ENCODE data around the gene SHISA8. TPM values are rescaled to one million over a fixed set of nuclear protein-coding genes. Genes with fewer than 3 reads are reported as not detected.
"Not testable (repeated sequence)": the region's sequence is repeated elsewhere in the genome, so short reads cannot be mapped to it uniquely, and the experiment has no call there.

SHISA8 gene
- under 1 TPM in 3 of 10 donors, not detected in 7; 0.12 to 0.28 (median 0.14) TPM for polyA plus RNA-seq (ENCODE audit: insufficient read length in 10 of 10)
- long read RNA-seq, donor 1 = 0 reads
- long read RNA-seq, donor 2 = 0 reads
- long read RNA-seq, donor 3 = 0 reads
- long read RNA-seq, donor 4 = 0 reads
- long read RNA-seq, donor 5 = 0 reads
- long read RNA-seq, donor 6 = 0 reads
- long read RNA-seq, donor 7 = 0 reads
- long read RNA-seq, donor 8 = 0 reads
- long read RNA-seq, donor 9 = 0 reads

DNA sequence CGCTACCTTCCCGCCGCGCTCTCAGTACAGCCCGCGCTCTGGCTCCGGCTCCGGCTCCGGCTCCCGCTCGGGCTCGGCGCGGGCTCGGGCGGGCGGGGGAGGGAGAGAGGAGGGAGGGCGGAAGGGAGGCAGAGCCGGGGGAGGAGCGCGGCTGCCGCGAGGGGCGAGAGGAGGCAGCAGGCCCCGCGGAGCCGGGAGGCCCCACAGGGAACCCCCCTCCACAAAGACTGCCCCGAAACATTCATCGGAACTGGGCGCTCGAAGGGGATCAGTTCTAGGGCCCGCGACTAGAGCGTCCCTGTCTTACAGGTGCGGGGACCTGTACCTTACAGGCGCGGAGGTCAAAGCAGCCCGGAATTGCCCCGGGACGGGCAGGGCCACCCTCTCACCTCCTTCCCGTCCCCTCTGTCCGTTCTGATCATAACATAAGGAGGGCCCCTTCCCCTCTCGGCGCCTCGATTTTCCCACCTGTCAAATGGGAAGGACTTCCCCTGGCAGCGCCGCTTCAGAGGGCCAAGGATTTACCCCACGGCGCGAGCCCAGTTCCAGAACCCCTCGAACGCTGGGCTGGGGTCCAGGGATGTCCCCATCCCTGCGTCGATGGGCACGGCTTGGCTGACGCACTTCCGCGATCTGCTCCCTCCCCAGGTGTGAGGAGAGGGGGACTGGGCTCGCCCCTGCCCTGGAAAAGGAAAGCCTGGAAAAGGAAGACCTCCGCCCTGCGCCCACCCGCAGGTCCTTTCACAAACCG is at the start of gene SHISA8:
TSS of gene SHISA8 (minus strand) at position 40 of the 751 bp plus-strand sequence. CDS start 407 bp downstream, outside the sequence.
- peak in 1 of 3 donors; percentile 77 for DNase-seq

DNA sequence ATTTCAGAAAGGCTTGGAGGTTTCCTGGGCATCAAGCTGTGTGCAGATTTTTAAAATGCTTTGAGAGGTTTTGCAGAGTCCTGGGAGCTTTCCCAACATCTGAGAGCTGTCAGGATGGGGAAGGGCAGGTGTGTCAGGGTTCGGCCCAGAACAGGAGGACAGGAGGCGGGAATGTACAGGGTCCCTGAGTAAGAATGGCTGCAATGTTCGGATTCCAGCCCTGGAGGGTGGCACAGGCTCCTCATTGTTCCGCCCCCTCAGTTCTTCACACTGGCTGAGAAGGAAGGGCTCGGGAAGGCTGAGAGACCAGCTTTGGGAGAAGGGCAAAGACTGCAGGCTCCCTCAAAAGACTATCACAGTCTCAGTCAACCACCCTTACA is 49.2 kb upstream of the SHISA8 start:
- no peak for DNase-seq

DNA sequence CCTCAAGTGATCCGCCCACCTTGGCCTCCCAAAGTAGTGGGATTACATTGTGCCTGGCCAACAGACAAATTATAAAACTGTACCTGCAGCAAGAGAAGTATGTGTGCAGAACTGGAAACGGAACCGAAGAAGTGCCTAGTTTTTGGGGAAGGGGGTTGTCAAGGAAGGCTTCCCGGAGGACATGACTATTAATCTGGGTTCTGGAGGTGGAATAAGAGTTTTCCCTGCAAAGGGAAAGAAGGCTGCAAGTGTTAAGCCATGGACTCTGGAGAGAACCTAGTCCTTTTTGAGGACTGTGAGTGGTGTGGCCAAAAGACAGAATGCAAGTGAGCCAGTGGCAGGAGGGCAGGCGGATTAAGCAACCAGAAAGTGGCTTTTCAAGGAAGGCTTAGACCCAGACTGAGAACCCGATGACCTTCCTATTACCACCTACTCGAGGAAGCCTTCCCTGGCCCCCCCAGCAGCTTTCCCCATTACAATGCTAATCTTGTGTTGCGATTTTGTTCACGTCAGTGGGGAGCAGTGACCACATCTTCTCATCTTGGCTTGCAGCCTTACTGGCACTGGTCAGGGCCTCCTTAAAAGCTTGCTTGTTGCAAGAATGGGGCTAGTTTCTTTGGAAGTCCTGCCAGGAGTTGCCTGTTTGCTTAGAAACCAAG is 48.7 kb upstream of the SHISA8 start:
- DNase-seq = no peak

DNA sequence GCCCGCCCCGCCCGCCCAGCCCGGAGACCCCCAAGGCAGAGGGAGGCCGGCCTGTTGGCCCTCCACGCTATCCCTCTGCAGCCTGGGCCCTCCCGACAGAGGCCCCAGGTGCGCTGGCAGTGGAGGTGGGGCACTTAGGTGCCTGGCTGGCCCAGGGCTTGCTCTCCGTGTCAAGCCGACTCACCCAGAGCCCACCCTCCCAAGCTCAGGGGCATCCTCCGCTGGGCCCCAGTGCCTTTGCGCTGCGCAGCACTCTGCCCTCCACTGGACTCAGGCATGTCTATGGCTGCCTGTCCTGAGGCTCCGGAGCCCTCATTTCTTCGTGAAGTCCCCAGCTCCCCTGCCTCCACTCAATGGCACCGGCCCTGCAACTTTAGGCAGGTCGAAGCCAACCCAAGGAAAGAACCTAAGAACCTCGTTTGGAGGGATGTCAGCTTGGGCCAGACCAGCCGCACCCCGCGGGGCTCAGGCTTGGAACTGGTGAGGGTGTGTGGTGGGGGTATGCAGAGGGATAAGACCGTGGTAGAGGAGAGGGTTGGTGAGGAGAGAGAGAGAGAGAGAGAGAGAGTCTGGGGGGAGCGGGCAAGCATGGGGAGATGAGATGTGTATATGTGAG is 43.2 kb upstream of the SHISA8 start:
- DNase-seq = no peak

DNA sequence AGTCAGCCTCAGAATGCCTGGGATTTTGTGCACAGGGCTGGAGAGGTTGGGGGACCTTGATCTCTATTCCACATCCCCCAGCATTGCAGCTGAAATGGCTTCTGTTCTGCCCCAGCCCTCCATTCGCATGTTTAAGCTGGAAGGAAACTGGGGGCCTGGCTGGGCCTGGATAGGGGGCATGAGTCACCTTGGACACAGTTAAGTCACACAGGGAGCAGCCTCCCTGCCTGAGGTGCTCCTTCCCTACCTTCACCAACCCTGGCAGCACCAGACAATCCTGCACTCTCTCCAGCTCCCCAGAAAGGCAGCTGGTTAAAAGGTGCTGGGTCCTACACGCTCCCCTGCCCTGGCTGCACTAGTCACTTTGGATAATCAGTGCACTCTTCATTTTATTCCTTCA is 37.8 kb upstream of the SHISA8 start:
- no peak for DNase-seq

DNA sequence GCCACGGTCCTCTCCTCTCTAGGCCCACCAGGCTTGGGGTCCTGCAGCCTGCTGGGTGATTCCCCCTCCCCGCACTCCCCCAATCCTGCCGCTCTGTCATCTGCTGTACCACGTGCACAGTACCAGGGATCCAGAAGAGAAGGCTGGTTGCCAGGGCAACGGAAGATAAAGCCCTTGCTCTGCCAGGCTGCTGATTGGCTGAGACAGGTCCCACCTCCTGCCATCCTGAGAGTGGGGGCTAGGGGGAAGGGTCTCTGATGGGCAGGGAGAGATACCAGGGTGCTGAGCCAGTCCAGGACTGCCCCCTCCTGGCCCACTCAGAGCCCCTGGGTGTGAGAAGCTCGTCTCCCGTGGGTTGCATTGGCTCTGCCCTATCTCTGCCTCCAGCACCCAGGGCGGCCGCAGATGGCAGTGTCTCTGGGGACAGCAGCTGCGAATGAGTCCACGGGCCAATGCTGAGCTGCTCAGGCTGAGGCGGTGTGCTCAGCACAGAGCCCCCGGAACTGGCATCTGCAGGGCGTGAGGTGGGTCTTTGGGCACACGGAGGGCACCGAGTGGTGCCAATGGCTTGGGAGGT is 37.1 kb upstream of the SHISA8 start, which contains the start of gene SMIM45:
TSS of gene SMIM45 (plus strand) at position 253 of the 577 bp plus-strand sequence.
- no peak for DNase-seq

DNA sequence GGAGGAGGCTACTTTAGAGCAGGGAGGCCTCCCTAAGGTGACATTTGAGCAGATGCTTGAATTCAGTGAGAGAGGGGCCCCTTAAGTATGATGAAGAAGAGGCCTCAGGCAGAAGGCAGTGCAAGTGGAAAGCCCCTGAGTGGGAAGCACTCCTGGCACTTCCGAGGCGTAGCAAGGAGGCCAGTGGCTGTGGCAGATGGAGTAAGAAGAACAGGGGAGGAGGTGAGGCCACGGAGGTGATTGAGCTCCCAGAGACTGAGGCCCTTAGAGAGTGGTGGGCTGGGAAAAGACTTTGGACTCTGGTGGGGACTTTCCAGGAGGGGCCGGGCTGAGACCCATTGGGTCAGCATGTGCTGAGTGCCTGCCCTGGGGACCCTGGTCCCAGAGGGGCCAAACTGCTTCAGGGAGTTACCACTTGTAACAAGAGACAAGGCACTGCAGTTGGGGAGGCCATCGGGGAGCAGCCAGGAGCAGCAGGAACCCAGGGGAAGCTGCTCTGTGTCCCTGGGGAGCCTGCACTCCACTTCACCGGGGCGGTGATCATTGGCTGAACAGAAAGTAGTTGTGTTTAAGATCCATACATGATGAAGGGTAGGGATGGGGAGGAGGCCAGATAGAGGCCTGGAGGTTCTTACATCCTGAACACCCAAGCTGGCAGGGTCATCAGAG is 34.6 kb upstream of the SHISA8 start:
- DNase-seq = no peak

DNA sequence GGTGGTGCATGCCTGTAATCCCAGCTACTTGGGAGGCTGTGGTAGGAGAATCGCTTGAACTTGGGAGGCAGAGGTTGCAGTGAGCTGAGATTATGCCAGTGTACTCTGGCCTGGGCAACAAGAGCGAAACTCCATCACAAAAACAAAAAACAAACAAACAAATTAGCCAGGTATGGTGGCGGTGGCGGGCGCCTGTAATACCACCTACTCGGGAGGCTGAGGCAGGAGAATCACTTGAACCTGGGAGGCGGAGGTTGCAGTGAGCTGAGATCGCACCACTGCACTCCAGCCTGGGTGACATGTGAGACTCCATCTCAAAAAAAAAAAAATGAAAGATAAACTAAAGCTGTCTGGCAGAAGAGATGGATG is 34.0 kb upstream of the SHISA8 start:
- DNase-seq = not testable (repeated sequence)

DNA sequence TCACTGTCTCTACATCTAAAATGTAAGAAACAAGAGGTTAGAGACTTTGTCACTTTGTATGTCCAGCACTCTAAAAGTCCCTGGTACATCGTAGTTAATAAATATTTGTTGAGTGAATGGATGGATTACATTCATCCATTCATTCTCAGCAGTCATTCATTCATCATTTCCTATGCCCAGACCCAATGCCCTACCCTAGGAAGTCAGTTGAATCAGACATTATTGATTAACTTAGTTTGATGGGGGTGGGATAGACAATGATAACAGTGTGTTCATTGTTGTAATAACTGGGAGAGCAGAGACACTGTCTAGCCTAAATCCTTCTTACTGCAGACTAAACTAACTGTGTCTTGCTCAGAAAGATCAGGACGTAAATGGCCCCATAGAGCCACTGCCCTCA is 33.3 kb upstream of the SHISA8 start:
- DNase-seq = no peak

DNA sequence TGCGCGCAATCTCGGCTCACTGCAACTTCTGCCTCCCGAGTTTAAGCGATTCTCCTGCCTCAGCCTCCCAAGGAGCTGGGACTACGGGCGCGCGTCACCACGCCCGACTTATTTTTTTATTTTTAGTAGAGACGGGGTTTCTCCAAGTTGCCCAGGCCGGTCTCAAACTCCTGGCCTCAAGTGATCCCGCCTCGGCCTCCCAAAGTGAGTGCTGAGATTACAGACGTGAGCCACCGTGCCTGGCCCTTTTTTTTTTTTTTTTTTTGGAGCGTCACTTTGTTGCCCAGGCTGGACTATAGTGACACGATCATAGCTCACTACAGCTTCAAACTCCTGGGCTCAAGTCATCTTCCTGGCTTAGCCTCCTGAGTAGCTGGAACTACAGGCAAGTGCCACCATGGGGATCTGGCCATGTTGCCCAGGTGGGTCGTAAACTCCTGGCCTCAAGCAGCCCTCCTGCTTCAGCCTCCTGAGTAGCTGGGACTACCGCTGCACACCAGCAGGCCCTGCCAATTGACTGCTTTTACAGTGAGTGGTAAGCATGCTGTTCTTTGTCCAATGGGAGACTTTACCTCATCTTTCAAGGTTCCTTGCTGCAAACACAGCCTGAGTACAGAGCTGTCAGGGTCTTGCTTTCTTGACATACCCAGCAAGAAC is 32.7 kb upstream of the SHISA8 start:
- no peak for DNase-seq

DNA sequence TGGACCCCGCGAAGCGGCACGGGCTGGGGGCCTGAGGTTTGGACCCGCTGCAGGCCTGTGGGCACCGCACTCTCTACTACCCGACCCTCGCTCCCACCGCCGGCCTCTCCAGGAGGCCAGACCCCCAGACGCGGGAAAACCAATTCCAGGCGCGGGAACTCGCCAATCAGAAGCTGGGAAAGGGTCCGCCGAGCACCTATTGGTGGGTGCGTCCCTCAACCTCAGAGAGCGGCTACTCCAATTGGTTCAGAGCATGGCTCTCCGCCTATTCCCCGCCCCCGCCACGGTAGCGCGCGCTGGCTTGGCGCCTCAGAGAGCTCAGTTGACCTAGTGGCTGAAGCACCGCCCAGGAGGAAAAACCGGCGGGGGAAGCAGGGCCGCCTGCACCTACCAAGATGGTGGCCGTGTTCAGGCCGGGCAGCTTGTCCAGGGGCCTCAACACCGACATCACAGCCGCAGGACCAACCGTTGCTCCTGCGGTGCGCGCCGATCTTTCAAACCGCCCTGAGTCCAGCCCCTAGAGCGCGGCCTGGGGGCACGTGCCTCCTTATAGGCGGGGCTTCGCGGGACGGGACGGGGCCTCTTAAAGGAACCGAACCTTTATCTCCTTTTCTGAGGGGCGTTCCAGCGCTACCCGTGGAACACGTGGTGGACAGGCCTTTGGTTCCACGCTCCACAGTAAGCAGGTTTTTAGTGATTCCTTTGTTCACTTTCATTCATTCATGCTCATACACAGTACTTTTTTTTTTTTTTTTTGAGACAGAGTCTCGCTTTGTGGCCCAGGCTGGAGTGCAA is 32.0 kb upstream of the SHISA8 start, which contains the start of gene CENPM:
TSS of gene CENPM (minus strand) at position 524 of the 795 bp plus-strand sequence. CDS start at position 448, 76 bp downstream.
- peak; percentile 94 to 99 (median 94) for DNase-seq

DNA sequence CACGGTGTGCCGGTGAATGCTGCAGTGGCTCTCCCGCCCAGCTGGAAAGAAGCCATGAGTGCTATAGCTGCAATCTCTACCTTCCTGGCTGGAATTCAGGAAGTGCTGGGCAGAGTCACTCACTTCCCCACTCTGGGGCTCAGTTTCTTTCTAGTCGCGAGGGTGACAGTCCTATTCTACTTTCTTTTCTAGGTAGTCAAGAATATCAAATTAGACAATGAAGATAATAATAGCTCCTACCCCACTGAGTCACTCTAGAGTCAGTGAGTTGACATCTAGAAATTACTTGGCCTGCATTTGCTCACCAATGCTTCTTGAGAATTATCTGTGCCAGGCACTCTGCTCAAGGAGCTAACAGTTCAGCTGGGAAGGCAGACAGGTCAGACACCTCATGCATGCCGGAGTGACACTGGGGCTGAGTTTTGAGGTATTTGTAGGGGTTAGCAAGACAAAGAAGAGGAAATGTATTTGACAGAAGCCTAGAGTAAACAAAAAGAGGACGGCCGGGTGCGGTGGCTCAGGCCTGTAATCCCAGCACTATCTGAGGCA is 28.9 kb upstream of the SHISA8 start:
- DNase-seq = no peak

DNA sequence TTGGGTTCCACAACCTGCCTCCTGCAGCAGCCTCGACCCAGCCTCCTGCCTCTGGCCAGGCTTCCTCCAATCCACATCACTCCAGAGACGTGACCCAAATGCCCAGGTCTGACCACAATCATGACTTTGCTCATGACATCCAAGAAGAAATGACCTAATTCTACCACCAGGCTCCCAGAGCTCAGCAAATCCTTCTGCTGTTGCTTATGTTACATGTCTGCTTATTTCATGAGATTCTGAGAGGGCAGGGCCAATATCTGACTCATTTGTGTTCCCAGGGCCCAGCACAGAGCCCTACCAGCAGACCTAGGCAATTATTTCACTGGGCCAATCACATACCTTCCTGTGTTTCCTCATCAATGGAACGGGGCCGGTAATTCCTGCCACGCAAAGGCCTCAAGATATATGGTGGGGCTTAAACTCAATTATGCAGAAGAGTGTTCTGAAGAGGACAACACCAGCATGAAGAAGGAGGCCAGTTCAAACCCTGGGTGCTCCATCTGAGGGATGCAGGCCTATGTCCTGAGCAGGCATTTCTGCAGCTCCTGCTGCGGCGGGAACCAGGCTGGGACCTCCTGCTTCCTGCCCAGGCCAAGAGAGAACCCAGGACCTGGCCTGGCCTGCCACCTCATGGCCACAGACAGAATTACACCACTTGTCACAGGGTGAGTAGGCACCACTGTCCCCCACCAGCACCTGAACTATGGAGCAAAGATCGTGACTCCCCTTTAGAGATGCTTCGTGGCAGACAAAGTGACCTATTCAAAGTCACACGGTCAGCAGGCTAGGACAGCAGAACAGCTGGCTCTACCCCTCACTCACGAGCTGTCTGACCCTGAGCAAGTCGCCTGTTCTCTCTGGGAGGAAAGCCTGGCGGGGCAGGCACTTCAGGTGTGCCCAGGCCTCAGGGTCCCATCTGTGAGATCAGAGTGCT is 26.2 kb upstream of the SHISA8 start:
- DNase-seq = peak; percentile 68 to 89 (median 83)

DNA sequence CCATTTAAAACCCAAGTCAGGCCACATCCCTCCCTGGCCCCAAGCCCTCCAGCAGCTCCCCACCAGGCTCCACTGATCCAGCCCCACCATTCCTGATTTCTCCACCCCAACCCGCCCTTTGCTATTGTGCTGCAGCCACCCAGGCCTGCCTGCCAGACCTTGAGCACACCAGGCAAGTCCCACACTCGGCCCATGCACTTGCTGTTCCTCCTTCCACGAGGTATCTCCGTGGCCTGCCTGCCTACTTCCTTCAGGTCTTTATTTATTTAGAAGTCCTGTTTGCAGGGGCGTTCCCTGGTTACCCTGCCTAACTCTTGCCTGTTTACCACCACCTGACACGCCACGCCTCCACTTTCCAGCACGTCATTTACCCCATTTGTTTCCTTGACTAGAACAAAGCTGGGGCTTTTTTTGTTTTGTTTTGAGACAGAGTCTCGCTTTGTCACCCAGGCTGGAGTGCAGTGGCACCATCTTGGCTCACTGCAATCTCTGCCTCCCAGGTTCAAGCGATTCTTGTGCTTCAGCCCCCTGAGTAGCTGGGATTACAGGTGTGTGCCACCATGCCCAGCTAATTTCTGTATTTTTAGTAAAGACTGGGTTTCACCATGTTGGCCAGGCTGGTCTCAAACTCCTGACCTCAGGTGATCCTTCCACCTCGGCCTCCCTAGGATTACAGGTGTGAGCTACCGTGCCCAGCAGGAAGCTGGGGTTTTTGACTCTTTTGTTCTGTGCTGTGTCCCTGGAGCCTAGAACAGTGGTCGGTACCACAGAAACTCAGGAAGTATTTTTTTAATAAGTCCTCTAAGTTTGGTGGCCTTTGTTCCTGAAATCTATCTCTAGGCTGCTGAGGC is 25.3 kb upstream of the SHISA8 start:
- no peak for DNase-seq

DNA sequence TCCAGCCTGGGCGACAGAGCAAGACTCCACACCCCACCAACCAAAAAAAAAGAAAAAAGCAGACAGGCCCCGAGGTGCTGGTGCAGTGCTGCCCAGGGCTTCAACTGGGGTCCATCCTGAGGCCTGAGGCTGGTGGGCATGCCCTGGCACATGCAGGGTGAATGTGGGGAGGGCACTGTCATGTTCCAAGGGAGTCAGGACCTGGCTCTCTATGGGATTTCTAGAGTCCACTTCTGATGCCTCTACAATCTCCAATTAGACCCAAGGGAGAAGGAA is 22.0 kb upstream of the SHISA8 start:
- no peak for DNase-seq

DNA sequence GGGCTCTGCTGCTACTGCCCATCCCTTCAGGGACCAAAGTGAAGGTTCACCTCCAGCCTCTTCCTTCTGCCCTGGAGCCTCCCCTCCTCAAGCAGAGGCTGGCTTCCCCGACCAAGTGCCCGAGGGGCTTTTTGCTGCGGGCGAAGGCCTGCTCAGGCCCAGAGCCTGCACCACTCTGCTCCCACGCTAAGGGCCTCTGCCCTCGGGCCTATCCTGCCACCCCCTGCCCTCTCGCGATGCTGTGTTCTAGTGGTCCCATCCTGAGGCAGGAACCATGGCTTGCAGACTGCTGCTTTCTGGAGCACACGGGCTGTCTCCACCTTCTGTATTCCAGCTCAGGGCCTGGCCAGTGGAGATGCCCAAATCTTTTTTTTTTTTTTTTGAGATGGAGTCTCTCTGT is 20.6 kb upstream of the SHISA8 start:
- DNase-seq = no peak

DNA sequence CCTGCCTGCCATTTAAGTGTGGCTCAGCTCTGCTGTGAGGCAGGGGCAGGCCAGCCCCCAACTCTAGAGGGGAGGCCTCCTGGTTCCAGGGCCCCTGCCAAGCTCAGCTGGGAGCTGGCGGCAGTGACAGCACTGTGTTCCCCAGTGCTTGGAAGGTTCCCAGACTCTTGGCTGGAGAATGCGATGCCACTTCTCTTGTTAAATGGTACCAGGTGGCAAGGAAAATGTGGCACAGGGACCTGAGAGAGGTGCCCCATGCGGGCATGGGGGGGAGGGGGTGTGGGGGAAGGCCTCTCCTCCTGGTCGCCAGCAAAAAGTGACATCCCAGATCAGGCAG is 20.1 kb upstream of the SHISA8 start:
- no peak for DNase-seq
